Thyroid gland (tissue), 4 donors: Measurements from ENCODE around the gene SPINT2.

Experiments
- CTCF ChIP-seq, 6 experiments: fragments of 200-600 bp in 3 of 6; fragments of 450-650 bp in 3 of 6; sonication (generic) in 3 of 6; IDR thresholded peaks; one replicate each; pipeline ENCODE4 v1.5.1; 2016 to 2019; ENCODE audit warnings: antibody characterized with exemption in 6 of 6, mild to moderate bottlenecking in 2 of 6, inconsistent platforms in 1 of 6, moderate library complexity in 1 of 6
- POLR2A ChIP-seq, 2 donors: fragments of 450-650 bp; IDR thresholded peaks; one replicate each; pipeline ENCODE4 v1.6.1; 2017; ENCODE audit warnings: antibody characterized with exemption in 2 of 2, mild to moderate bottlenecking in 2 of 2, moderate library complexity in 1 of 2

GRCh38 chr19:38298821-38299680 is 34.7 kb downstream of the SPINT2 start:
- TF ChIP-seq CTCF (IDR thresholded peaks at IDR 0.05) (no peak), POLR2A (IDR thresholded peaks at IDR 0.05) (no peak)
